Inflammatory macrophage treated with lipopolysaccharide for 1 hour (primary cell): ENCODE measurements around the gene CAPN10.
A peak's percentile ranks its signal among the peaks of the same experiment; 100 is the strongest.

Source experiments
- DNase-seq, 2 donors: peaks; one replicate each; pipeline ENCODE4 v3.0.0-alpha.2; 2020 to 2022

The CAPN10 gene

DNA sequence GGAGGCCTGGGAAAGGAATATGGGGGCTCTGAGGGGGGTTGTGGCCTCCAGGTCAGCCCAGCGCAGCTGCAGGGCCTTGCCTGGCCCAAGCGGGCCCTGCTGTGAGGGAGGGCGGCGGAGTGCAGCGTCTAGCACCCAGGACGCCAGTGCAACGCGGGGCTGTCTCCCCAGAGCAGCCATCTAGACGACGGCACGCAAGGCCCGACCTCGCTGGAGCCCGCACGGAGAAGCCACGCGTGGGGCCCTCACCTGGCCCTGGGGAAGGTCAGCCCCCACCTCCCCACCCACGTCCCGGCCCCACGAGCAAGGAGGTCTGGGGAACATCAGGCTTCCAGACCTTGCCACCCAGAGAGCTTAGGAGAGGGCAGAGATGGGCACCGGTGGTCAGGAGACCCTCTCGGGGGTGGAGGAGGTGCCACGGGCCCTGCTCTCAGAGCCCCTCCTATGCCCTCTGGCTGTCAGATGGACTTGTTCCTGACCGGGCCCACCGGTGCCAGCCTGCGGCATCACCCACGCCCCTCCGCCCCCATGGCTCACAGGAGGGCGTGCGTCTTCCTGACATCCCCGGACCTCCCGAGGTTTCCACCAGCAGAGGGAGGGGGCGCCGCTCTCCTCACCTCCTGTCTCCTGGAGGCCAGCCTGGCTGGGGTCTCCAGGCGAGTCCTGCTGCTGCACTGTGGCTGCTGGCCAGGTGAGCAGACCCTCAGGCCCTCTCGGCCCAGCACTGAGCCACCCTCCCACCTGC lies 55.7 kb downstream of the CAPN10 start:
- DNase-seq = no peak

DNA sequence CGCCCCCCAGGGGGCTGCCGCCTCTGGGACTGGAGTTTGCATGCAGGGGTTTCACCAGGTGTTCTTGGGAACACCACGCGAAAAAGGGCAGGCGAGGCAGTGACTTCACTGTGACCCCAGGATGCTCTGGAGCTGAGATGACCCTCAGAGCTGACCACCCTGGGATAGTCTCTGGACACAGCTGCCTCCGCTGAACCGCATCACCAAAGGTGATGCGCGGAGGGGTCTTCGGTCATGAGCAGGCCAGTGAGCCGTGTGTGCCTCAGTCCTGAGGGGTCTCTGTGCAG lies 56.2 kb downstream of the CAPN10 start:
- no peak for DNase-seq

DNA sequence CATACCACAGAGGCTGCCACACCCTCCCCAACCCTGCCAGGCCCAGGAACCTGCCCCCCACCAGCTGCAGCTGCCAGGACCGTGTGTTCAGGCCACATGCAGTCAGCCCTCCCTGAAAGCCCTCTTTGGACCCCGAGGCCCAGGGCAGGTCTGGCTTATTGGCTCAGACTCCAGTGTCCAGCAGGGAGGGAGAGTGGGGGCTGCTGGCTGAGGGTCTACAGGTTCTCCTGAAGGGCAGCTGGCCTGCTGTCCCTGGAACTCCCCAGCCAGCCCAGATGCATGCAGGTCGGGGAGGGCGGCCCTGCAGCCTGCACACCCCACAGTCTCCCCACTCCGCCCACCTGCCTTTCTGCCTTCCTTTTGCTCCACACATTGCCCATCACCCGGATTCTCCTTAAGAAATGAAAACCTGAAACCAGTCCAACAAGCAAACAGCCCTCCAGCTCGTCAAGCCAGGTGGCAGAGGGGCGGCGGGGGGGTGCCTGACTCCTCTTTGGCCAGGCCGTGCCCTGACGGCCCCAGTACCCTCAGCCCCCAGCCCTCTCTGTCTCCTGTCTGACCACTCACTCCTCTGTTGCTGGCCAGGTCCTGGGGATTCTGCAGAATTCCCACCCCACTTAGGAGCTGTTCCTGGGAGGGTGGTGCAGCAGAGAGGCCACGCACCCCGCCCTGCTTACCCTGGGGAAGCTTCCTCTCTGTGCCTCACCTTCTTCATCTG lies 56.7 kb downstream of the CAPN10 start:
- no peak for DNase-seq

DNA sequence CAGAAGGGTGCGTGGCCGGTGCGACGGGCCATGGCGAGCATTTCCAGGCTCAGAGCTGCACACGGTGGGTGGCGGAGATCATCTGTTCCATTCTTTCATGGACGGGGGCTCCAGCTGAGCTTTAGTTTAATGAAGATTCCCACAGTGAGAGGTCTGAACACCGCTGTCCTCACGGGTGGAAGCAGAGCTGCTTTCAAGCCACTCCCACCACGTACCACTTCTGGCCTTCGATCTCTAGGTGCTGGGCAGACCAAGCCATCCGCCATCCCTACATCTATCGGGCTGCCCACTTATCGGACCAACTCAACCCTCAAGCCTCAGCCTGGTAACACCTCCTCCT lies 57.2 kb downstream of the CAPN10 start:
- no peak for DNase-seq

DNA sequence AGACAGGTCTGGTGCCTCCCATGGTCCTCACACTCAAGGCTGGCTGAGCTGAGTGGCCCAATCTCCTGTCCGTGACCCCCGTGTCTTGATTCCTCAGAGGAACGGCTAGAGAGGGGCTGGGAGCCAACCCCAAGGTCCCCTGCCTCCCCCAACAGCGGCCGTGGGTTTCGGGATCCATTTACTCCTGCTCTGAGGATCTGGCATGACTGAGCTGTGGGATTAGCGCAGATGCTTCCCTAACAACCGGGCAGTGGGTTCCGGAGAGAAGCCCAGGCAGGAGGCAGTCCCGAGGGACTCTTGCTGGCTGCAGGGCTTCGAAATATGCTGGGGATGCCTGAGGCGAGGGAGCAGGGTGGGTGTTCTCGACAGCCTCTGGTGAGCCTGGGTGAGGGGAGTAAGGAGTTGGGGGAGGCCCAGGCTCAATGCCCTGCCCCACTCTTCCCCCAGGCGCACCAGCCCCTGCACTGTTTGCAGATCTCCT lies 57.7 kb downstream of the CAPN10 start:
- DNase-seq = no peak

DNA sequence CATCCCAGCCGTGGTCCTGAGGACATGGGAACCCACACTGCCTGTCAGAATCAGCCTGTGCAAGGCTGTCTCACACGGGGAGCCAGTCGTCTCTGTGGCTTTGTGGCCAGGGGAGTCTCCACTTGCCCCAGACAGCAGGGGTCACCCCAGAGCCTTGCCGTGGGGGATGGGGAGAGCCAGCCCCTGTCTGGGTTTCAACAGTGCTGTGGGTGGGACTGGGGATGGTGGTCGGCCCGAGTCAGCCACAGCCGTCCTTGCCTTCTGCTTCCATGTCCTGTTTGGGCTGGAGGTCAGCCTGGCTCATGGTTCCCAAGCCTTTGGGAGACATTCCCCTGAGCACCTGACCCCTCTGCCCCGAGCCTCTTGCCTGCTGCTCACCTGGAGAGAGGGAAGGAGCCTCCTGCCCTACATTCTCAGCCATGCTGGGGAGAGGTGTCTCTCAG lies 58.3 kb downstream of the CAPN10 start:
- no peak for DNase-seq

DNA sequence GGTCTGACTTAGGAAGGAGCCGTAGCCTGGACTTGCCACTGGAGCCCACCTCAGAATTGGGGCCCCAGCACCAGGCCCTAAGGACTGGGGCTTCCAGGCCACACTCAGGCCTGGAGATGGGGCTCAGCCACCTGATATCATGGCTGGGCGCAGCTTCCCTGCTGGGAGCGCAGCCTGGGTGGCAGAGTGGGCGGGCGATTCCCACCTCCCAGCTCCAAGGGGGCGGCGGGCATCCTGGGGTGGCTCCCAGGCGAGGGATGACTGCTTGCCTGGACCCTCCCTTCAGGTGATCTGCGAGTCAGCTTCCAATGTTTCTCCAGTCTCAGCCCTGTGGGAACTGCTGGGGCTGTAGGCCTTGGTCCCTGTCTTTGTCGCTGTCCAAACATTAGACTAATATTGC lies 58.8 kb downstream of the CAPN10 start:
- no peak for DNase-seq

DNA sequence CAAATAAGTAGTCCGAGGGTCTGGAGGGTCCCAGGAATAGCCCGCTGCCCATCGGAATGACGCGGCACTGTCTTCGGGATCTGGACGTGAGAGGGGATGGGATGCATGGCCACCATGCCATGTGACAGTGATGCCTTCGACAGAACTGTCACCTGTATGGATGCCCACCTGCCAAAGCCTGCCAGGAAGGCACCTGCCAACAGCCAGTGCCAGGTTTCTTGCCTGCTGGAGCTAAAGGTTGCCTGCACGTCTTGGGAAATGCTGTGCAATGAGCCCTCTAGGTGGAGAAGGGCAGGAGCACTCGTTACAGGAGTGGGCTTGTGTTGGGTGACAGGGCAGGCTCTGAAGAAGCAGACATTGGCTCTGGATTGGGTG lies 59.3 kb downstream of the CAPN10 start:
- no peak for DNase-seq

DNA sequence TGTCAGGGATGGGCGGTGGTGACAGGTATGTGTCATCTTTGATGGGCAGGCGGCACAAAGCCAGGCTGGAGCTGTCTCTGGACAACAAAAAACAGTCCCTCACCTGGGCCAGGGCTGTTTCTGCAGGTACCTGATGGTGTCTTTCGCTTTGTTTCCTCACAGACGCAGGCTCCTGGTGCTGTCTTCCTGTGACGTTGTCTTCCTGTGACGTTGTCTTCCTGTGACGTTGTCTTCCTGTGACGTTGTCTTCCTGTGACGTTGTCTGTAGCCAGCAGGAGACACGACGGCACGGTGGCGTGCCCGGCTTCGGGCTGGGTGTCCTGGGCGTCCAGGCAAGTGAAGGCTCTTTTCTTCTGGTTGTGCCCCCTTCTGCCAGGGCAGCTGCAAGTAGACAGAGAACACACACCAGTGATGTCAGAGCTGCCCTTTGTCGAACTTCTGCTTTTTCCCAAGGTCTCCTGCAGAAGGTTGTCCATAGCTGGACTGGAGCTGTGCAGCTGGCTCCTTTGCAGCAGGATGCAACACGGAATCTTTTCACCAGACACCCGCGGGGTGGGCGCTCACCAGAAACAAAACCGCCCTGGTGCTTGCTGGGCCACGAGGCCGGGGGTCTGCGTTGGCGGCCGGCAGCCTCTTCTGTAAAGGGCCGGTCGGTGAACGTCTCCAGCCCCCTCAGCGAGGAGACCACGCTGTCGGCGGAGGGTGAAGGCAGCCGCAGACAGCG lies 59.8 kb downstream of the CAPN10 start:
- DNase-seq = peak; percentile 13 to 28

DNA sequence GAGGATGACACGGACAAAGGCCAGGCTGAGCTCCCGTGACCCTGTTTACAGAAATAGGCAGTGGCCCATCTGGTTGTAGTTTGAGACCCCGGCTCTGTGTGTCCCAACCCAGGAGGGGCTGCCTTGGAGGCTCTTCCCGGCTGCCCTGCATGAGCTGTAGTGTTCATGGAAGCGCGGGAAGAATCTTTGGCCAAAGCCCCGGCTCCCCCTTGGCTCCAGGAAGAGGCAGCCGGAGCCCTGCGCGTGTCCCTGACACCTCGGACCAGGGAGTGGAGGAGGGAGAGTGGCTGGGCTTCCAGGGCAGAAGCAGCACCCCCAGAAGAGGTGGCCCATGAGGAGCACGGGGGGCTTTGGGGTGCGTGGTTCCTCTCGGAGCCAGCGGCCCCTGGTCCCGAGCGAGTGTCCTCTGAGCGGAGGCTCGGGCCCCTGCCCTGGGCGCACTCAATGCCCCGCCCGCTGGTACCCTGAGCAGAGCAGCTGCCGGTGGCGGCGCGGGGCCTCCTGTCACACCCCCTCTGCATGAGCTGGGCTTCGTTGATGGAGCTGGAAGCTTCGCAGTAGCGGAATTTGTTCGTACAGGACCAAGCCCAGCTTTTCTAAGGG lies 60.5 kb downstream of the CAPN10 start:
- no peak for DNase-seq

DNA sequence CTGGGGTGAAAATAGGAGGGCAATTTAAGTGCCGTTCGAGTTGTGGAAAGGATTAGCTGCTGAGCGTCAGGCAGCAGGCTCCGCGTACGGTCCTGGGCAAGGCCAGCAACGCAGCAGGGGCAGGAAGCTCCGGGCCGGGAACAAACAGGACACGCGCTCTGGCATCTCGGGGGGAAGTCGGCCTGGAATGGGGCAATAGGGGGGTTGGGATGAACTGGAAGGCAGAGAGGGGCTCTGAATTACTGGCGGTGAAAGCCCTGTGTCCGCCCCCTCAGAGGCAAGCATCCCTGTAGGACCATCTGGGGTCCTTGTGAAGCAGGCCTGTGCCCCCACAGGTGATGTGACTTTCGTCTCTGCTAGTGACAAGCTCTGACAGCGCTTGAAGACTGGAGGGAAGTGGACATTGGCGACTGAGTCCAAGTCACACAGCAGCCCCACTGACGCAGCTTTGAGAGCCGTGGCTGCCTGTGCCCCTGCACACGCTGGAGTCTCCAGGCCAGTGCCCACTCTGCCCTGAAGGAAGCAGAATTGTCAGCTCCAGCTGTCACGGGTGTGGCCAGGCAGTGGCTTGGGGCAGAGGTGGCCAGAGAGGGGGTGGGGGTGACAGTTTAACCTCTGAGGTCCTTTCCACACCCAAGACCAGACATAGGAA lies 61.1 kb downstream of the CAPN10 start:
- no peak for DNase-seq

DNA sequence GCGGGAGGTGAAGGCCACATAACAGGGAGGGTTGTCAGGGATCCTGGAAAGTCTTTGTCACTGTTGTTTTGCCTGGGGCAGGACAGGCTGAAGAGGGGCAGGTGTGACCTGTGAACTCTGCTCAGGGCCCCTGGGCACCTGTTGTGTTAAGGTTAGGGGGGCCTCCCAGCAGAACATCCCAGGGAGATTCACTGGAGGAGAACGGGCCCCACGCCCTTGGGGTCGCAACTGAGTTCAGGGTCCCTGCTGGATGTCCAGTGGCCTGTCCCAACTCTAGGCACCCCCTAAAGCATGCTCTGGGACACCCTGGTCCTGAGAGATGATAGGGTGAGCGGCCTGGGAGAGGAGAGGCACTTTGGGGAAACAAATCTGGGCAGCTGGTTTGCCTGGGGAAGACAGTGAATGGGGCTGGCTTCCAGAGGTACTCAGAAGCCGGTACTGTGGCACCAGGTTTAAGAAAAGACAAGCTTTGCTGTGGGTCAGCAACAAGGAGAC lies 61.7 kb downstream of the CAPN10 start:
- no peak for DNase-seq
